ENCODE measurements around the gene LMO7. TPM values are rescaled to one million over a fixed set of nuclear protein-coding genes. Genes with fewer than 3 reads are reported as not detected.

LMO7 gene
- total RNA-seq, 1 experiment from 2014 or later: 2.1 TPM

GRCh38 chr13:75855847-75856246, 219.7 kb downstream of the LMO7 start:
- in situ Hi-C loops (cut with HindIII; ENCODE audit: low sequenced_read_pairs): no loop called here

GRCh38 chr13:75857291-75857690, 221.2 kb downstream of the LMO7 start:
- no peak for DNase-seq (ENCODE audit: low spot score)
- in situ Hi-C loops (cut with HindIII; ENCODE audit: low sequenced_read_pairs): no loop called here

More at GRCh38 chr13:75855847-75856246, 219.7 kb downstream of the LMO7 start:
- no peak for DNase-seq (ENCODE audit: low spot score)

- in situ Hi-C loops (cut with HindIII; ENCODE audit: low sequenced_read_pairs): no loop called here
- no peak for DNase-seq (ENCODE audit: low spot score)
Measured at GRCh38 chr13:75860935-75861334, 224.8 kb downstream of the LMO7 start.

GRCh38 chr13:75861786-75862185, 225.7 kb downstream of the LMO7 start:
- in situ Hi-C loops (cut with HindIII; ENCODE audit: low sequenced_read_pairs): no loop called here
- no peak for DNase-seq (ENCODE audit: low spot score)

GRCh38 chr13:75864718-75865117, 228.6 kb downstream of the LMO7 start:
- in situ Hi-C loops (cut with HindIII; ENCODE audit: low sequenced_read_pairs): no loop called here
- DNase-seq (ENCODE audit: low spot score): no peak

GRCh38 chr13:75867379-75868117, 231.4 kb downstream of the LMO7 start:
- no peak for DNase-seq (ENCODE audit: low spot score)
- in situ Hi-C loops (cut with HindIII; ENCODE audit: low sequenced_read_pairs): no loop called here

GRCh38 chr13:75869981-75870380, 233.9 kb downstream of the LMO7 start:
- in situ Hi-C loops (cut with HindIII; ENCODE audit: low sequenced_read_pairs): no loop called here
- no peak for DNase-seq (ENCODE audit: low spot score)

GRCh38 chr13:75870397-75870903, 234.3 kb downstream of the LMO7 start:
- peak; percentile 34 for DNase-seq (ENCODE audit: low spot score)
- in situ Hi-C loops (cut with HindIII; ENCODE audit: low sequenced_read_pairs): no loop called here

GRCh38 chr13:75871059-75871458, 234.9 kb downstream of the LMO7 start:
- DNase-seq (ENCODE audit: low spot score): no peak
- in situ Hi-C loops (cut with HindIII; ENCODE audit: low sequenced_read_pairs): no loop called here

GRCh38 chr13:75872980-75873379, 236.8 kb downstream of the LMO7 start:
- no peak for DNase-seq (ENCODE audit: low spot score)
- in situ Hi-C loops (cut with HindIII; ENCODE audit: low sequenced_read_pairs): no loop called here

- no peak for DNase-seq (ENCODE audit: low spot score)
- in situ Hi-C loops (cut with HindIII; ENCODE audit: low sequenced_read_pairs): no loop called here
Measured at GRCh38 chr13:75873494-75873893, 237.4 kb downstream of the LMO7 start.

- no peak for DNase-seq (ENCODE audit: low spot score)
- in situ Hi-C loops (cut with HindIII; ENCODE audit: low sequenced_read_pairs): no loop called here
Measured at GRCh38 chr13:75875450-75875849, 239.3 kb downstream of the LMO7 start.

- in situ Hi-C loops (cut with HindIII; ENCODE audit: low sequenced_read_pairs): no loop called here
- peak; percentile 71 for DNase-seq (ENCODE audit: low spot score)
Measured at GRCh38 chr13:75876142-75877050, 240.3 kb downstream of the LMO7 start.

GRCh38 chr13:75877071-75877470, 240.9 kb downstream of the LMO7 start:
- DNase-seq (ENCODE audit: low spot score): no peak
- in situ Hi-C loops (cut with HindIII; ENCODE audit: low sequenced_read_pairs): no loop called here

GRCh38 chr13:75879656-75880055, 243.5 kb downstream of the LMO7 start:
- in situ Hi-C loops (cut with HindIII; ENCODE audit: low sequenced_read_pairs): no loop called here
- DNase-seq (ENCODE audit: low spot score): no peak

GRCh38 chr13:75881109-75881775, 245.1 kb downstream of the LMO7 start:
- in situ Hi-C loops (cut with HindIII; ENCODE audit: low sequenced_read_pairs): no loop called here
- DNase-seq (ENCODE audit: low spot score): no peak

GRCh38 chr13:75882261-75882660, 246.1 kb downstream of the LMO7 start:
- in situ Hi-C loops (cut with HindIII; ENCODE audit: low sequenced_read_pairs): no loop called here
- DNase-seq (ENCODE audit: low spot score): no peak

GRCh38 chr13:75889427-75889826, 253.3 kb downstream of the LMO7 start:
- in situ Hi-C loops (cut with HindIII; ENCODE audit: low sequenced_read_pairs): no loop called here
- no peak for DNase-seq (ENCODE audit: low spot score)

- in situ Hi-C loops (cut with HindIII; ENCODE audit: low sequenced_read_pairs): no loop called here
- DNase-seq (ENCODE audit: low spot score): no peak
Measured at GRCh38 chr13:75895168-75895567, 259.0 kb downstream of the LMO7 start.

- in situ Hi-C loops (cut with HindIII; ENCODE audit: low sequenced_read_pairs): no loop called here
- no peak for DNase-seq (ENCODE audit: low spot score)
Measured at GRCh38 chr13:75896271-75896670, 260.1 kb downstream of the LMO7 start.
